Neural progenitor cell (in vitro differentiated cells): ENCODE results near the gene LAPTM4A. TPM values are rescaled to one million over a fixed set of nuclear protein-coding genes. Genes with fewer than 3 reads are reported as not detected.

ENCODE experiments used
- DNase-seq: peaks from one replicate; pipeline ENCODE4 v3.0.0-alpha.2; 2016; ENCODE audit warnings: low spot score
- H2AFZ ChIP-seq: fragments of 200-600 bp; sonication (generic); replicated peaks from 2 replicates; pipeline ENCODE4 v1.6.1; 2016; ENCODE audit warnings: antibody characterized with exemption
- H3F3A ChIP-seq: fragments of 200-600 bp; sonication (generic); 2 replicates; pipeline ENCODE4 v1.6.1; 2016; ENCODE audit warnings: antibody characterized with exemption, low read depth
- H3K27ac ChIP-seq: fragments of 200-600 bp; sonication (generic); 2 replicates; pipeline ENCODE4 v1.5.1; 2016; ENCODE audit warnings: mild to moderate bottlenecking
- H3K27me3 ChIP-seq: fragments of 200-600 bp; sonication (generic); 2 replicates; pipeline ENCODE4 v1.6.1; 2016; ENCODE audit warnings: mild to moderate bottlenecking, moderate library complexity
- H3K36me3 ChIP-seq: fragments of 200-600 bp; sonication (generic); 2 replicates; pipeline ENCODE4 v1.5.1; 2016
- H3K4me1 ChIP-seq: fragments of 200-600 bp; sonication (generic); 2 replicates; pipeline ENCODE4 v1.6.1; 2016; ENCODE audit warnings: mixed run types
- H3K4me2 ChIP-seq: fragments of 200-600 bp; sonication (generic); 2 replicates; pipeline ENCODE4 v1.6.1; 2016
- H3K4me3 ChIP-seq: fragments of 200-600 bp; sonication (generic); 2 replicates; pipeline ENCODE4 v1.5.1; 2016
- H3K79me2 ChIP-seq: fragments of 200-600 bp; sonication (generic); 2 replicates; pipeline ENCODE4 v1.6.1; 2016; ENCODE audit warnings: low read depth
- H3K9ac ChIP-seq: fragments of 200-600 bp; sonication (generic); 2 replicates; pipeline ENCODE4 v1.6.1; 2016
- H3K9me3 ChIP-seq: fragments of 200-600 bp; sonication (generic); 2 replicates; pipeline ENCODE4 v1.5.1; 2016; ENCODE audit warnings: low read depth
- H4K20me1 ChIP-seq: fragments of 200-600 bp; sonication (generic); 2 replicates; pipeline ENCODE4 v1.6.1; 2016; ENCODE audit warnings: low read depth
- H3K27ac Mint-ChIP-seq: 3 replicates; pipeline ENCODE4 v1.8.0; 2021; ENCODE audit warnings: mixed read lengths
- H3K27me3 Mint-ChIP-seq: 2 replicates; pipeline ENCODE4 v1.8.0; 2022; ENCODE audit warnings: low read depth, mild to moderate bottlenecking, inconsistent platforms, moderate library complexity, mixed read lengths; ENCODE audit not compliant: insufficient read depth
- H3K36me3 Mint-ChIP-seq: 3 replicates; pipeline ENCODE4 v1.8.0; 2021; ENCODE audit warnings: mixed read lengths
- H3K4me1 Mint-ChIP-seq: 3 replicates; pipeline ENCODE4 v1.8.0; 2021; ENCODE audit warnings: mixed read lengths
- H3K4me3 Mint-ChIP-seq: 3 replicates; pipeline ENCODE4 v1.8.0; 2021; ENCODE audit warnings: mild to moderate bottlenecking, moderate library complexity, mixed read lengths
- H3K9me3 Mint-ChIP-seq: 3 replicates; pipeline ENCODE4 v1.8.0; 2020; ENCODE audit warnings: mixed read lengths
- EZH2 ChIP-seq: fragments of 200-600 bp; sonication (generic); IDR thresholded peaks from 2 replicates; pipeline ENCODE4 v1.6.1; 2017; ENCODE audit warnings: antibody characterized with exemption, mild to moderate bottlenecking, moderate library complexity
- EZH2phosphoT487 ChIP-seq: fragments of 200-600 bp; sonication (generic); IDR thresholded peaks from 2 replicates; pipeline ENCODE4 v1.6.1; 2017; ENCODE audit warnings: antibody characterized with exemption
- total RNA-seq: library from RNA; depleted of rRNA; stranded (reverse); fragments of >200 nt; gene quantifications from 2 replicates; pipeline ENCODE4 v1.2.3, GENCODE V29; 2015; ENCODE audit warnings: low replicate concordance
- TF ChIP-seq, protein P1 (sequence below): fragments of 200-600 bp; sonication (generic); IDR thresholded peaks from 2 replicates; pipeline ENCODE4 v1.5.1; 2017; ENCODE audit warnings: antibody characterized with exemption, mild to moderate bottlenecking

The LAPTM4A gene
- total RNA-seq, 1 donor from 2014 or later = 205 TPM

DNA sequence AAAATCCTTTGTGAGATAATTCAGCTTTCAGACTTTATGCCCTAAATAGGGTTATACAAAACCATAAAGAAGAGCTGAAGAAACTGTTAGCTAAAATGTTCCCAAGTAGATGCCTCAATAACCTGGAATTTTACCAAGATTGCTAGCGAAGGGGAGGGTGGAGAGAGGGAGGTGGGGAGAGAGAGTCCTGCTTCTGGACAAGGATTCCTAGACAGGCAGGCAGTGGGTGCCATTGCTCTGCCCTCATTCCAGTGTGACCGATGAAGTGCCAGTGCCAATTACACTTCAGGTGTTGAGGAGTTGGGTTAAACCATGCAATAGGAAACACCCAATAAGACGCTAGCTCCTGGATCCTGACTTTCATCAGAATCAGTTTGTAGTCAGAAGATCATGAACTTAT is 18.1 kb downstream of the LAPTM4A start:
- H3K9ac ChIP-seq = no peak overlapping the region
- no peak overlapping the region for H2AFZ ChIP-seq
- H3K9me3 Mint-ChIP-seq = peaks cover 15% of the 10 kb centered on the region
- H3K27ac ChIP-seq = no peak overlapping the region
- no peaks in the 10 kb centered on the region for H3K9me3 ChIP-seq
- H3K4me3 ChIP-seq = no peak overlapping the region
- DNase-seq = no peak
- H3K4me3 Mint-ChIP-seq = no peak overlapping the region
- peaks cover 18% of the 10 kb centered on the region for H3K79me2 ChIP-seq
- TF ChIP-seq EZH2phosphoT487 (no peak), EZH2 (no peak)
- TF ChIP-seq, protein P1, sequence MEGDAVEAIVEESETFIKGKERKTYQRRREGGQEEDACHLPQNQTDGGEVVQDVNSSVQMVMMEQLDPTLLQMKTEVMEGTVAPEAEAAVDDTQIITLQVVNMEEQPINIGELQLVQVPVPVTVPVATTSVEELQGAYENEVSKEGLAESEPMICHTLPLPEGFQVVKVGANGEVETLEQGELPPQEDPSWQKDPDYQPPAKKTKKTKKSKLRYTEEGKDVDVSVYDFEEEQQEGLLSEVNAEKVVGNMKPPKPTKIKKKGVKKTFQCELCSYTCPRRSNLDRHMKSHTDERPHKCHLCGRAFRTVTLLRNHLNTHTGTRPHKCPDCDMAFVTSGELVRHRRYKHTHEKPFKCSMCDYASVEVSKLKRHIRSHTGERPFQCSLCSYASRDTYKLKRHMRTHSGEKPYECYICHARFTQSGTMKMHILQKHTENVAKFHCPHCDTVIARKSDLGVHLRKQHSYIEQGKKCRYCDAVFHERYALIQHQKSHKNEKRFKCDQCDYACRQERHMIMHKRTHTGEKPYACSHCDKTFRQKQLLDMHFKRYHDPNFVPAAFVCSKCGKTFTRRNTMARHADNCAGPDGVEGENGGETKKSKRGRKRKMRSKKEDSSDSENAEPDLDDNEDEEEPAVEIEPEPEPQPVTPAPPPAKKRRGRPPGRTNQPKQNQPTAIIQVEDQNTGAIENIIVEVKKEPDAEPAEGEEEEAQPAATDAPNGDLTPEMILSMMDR = no peak
- H4K20me1 ChIP-seq = peaks cover 50% of the 10 kb centered on the region
- no peaks in the 10 kb centered on the region for H3K27me3 Mint-ChIP-seq
- H3K27ac Mint-ChIP-seq = no peak overlapping the region
- no peaks in the 10 kb centered on the region for H3K4me1 ChIP-seq
- H3F3A ChIP-seq = peaks cover 12% of the 10 kb centered on the region
- H3K4me2 ChIP-seq = no peak overlapping the region
- peaks cover 71% of the 10 kb centered on the region for H3K36me3 Mint-ChIP-seq
- no peaks in the 10 kb centered on the region for H3K27me3 ChIP-seq
- peaks cover 6% of the 10 kb centered on the region for H3K4me1 Mint-ChIP-seq
- peaks cover 26% of the 10 kb centered on the region for H3K36me3 ChIP-seq

DNA sequence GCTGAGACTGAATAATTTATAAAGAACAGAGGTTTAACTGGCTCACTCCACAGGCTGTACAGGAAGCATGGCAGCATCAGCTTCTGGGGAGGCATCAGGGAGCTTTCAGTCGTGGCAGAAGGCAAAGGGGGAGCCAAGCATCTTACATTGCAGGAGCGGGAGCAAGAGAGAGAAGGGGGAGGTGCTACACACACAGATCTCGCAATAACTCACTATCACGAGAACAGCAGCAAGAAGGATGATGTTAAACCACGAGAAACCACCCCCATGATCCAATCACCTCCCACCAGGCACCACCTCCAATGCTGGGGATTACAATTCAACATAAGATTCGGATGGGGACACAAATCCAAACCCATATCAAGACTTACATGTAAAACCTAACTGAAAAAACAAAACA is 21.2 kb downstream of the LAPTM4A start:
- no peak overlapping the region for H3K27ac ChIP-seq
- no peak overlapping the region for H3K4me2 ChIP-seq
- no peaks in the 10 kb centered on the region for H3K27me3 ChIP-seq
- H3K4me3 Mint-ChIP-seq = no peak overlapping the region
- DNase-seq = no peak
- no peaks in the 10 kb centered on the region for H3K9me3 ChIP-seq
- H3K27ac Mint-ChIP-seq = no peak overlapping the region
- peaks cover 14% of the 10 kb centered on the region for H3F3A ChIP-seq
- H3K27me3 Mint-ChIP-seq = no peaks in the 10 kb centered on the region
- peaks cover 21% of the 10 kb centered on the region for H4K20me1 ChIP-seq
- no peak overlapping the region for H2AFZ ChIP-seq
- peaks cover 2% of the 10 kb centered on the region for H3K4me1 Mint-ChIP-seq
- no peaks in the 10 kb centered on the region for H3K79me2 ChIP-seq
- H3K9ac ChIP-seq = no peak overlapping the region
- peaks cover 24% of the 10 kb centered on the region for H3K36me3 ChIP-seq
- H3K36me3 Mint-ChIP-seq = peaks cover 59% of the 10 kb centered on the region
- no peaks in the 10 kb centered on the region for H3K4me1 ChIP-seq
- peaks cover 15% of the 10 kb centered on the region for H3K9me3 Mint-ChIP-seq
- TF ChIP-seq EZH2phosphoT487 (no peak), EZH2 (no peak)
- TF ChIP-seq, protein P1 = no peak
- H3K4me3 ChIP-seq = no peak overlapping the region

DNA sequence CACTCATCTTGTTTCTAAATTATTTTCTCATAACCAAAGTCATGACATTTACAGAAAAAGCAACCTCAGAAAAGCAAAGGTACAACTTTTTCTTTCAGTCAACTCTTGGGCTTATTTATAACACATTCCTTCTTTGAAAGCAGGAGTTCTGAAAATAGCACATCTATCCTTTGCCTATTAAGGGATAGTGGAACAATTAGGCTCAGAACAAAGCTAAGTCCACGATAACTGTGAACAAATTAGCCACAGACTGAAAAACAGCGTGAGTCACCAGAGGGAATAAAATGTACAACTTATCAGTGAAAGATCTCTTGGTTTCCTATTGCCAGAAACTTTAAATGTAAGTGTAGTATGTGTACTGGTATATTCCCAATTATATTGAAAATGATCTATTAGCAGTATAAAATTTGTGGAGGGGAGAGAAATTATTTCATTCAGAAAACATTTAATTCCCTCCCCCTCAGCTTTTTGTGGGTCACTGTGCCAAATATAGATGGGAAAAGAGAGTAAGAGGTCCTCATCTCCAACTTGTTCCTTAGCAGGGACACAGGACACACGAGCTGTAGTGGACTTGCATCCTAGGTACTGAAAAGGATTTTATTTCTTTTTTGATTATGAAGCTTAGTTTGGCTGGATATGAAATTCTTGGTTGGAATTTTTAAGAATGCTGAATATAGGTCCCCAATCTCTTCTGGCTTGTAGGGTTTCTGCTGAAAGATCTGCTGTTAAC is 23.6 kb downstream of the LAPTM4A start:
- H3K27me3 Mint-ChIP-seq = peaks cover under 1% of the 10 kb centered on the region
- DNase-seq = no peak
- no peak for TF ChIP-seq EZH2
- no peak for TF ChIP-seq EZH2phosphoT487
- TF ChIP-seq, protein P1 = no peak
- H3K9ac ChIP-seq = no peak overlapping the region
- no peak overlapping the region for H3K27ac Mint-ChIP-seq
- H3K4me1 Mint-ChIP-seq = no peaks in the 10 kb centered on the region
- no peak overlapping the region for H3K4me3 ChIP-seq
- peaks cover 14% of the 10 kb centered on the region for H3F3A ChIP-seq
- H3K4me2 ChIP-seq = no peak overlapping the region
- no peaks in the 10 kb centered on the region for H3K27me3 ChIP-seq
- H2AFZ ChIP-seq = no peak overlapping the region
- no peaks in the 10 kb centered on the region for H3K79me2 ChIP-seq
- H3K4me1 ChIP-seq = no peaks in the 10 kb centered on the region
- no peak overlapping the region for H3K4me3 Mint-ChIP-seq
- peaks cover 8% of the 10 kb centered on the region for H4K20me1 ChIP-seq
- peaks cover 48% of the 10 kb centered on the region for H3K36me3 Mint-ChIP-seq
- H3K27ac ChIP-seq = no peak overlapping the region
- no peaks in the 10 kb centered on the region for H3K9me3 ChIP-seq
- H3K9me3 Mint-ChIP-seq = peaks cover 16% of the 10 kb centered on the region
- H3K36me3 ChIP-seq = peaks cover 17% of the 10 kb centered on the region
